Measurements from ENCODE around the gene BTF3L4. TPM values are rescaled to one million over a fixed set of nuclear protein-coding genes. Genes with fewer than 3 reads are reported as not detected.

BTF3L4 gene
- total RNA-seq, 1 donor from 2014 or later, result 41.1 TPM

DNA sequence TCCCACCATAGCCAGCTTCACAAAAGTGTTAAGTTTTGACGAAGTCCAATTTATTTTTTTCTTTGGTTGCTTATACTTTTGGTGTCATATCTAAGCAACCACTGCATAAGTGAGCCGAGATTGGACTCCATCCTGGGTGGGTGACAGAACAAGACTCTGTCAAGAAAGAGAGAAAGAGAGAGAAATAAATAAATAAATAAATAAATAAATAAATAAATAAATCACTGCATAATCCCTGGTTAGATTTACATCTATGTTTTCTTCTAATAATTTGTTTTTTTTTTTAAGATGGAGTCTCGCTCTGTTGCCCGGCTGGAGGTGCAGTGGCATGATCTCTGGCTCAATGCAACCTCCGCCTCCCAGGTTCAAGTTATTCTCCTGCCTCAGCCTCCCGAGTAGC, 67.5 kb downstream of the BTF3L4 start:
- no peak for DNase-seq (ENCODE audit: low read depth, low spot score)

- no peak for DNase-seq (ENCODE audit: low read depth, low spot score)
These were observed 69.8 kb downstream of the BTF3L4 start for GRCh38 chr1:52125736-52126359.

DNA sequence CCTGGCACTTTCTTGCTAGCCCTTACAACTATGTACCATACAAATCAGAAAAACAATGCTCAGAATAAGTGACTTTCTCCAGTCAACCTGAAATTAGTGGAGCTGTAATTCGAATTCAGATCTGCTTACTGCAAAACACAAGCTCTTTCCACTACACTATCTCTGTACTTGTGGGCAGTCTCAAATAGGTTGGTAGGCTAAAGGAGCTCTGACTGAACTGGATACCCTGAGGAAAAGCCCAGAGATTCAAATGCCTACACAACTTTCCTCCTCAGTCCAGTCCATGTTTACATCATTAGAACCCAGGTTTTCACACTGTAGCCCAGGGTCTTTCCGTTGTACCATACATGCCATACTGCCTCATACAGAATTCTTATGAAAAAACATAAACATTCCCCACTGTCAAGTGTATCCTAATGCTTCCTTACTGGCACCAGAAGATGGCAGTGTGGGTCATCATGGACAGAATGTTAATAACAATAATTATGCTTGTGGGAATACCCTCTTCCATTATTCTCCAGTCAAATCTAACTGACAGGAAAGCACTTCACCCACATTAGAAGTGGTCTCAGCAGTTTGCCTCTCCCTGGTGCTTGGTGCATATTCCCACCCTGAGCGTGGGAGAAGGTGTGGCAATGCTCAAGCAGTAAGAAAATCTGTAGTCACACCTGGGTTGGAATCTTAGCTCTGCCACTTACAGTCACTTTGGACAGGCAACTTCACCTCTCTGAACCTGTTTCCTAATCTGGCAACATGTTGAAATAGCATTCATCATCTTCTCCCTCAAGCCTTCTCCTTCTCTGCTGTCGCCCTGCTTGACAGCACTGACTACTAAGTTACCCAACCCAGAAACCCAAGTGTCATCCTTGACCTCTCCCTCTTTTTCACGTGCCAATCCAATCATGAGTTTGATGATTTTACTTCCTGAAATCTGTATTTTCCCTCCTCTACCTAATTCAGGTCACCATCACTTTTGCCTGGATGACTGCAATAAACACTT, 71.4 kb downstream of the BTF3L4 start:
- DNase-seq (ENCODE audit: low read depth, low spot score), result peak; percentile 41

DNA sequence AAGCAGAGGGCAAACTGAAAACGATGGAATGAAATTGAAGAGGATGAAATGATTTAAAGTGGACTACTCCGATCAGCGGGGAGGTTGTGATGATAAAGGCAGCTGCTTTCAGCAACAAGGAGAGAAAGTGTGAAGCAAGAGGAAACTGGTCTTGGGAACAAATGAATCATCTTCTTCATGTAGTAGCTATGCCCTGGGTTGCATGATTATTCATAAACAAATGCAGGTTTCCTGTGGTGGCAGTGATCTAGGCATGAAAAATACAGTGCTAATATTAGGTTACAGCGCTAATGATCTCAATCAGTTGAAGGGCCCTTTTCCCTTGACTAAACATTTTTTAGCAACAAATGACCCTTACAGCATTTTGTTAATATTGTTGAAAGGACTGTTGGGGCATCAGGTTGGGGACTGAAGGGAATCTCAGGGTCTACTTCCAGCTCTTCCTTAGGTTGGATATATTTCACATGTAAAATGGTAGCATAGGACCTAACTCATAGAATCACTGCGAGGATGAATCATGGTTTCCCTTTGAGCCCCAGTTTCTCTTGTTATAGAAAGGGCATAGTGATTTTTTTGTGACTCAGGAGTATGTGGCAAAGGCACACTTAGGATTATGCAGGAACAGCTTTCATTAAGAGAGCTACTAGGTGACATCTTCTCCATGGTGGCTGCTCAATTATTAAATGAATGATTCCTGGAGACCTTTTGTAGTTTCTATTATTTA, 83.9 kb downstream of the BTF3L4 start:
- DNase-seq (ENCODE audit: low read depth, low spot score), result peak; percentile 86

Other genes starting within 250 kb of the BTF3L4 start
- gene NRDC, start 177.6 kb upstream of the BTF3L4 start, total RNA-seq, result 70.2 and 75.1 TPM in 2 replicates
- gene RAB3B, start 65.6 kb upstream of the BTF3L4 start, total RNA-seq, result 14.8 and 23.3 TPM in 2 replicates
- gene KTI12, start 22.5 kb upstream of the BTF3L4 start, total RNA-seq, result 12.1 and 12.4 TPM in 2 replicates
- gene TXNDC12, start 1.1 kb upstream of the BTF3L4 start, total RNA-seq, result 22.8 and 28.8 TPM in 2 replicates
- 35.3 and 44.5 TPM in 2 replicates for gene ZFYVE9, start 85.8 kb downstream of the BTF3L4 start, total RNA-seq